ENCODE measurements around the gene IGF2BP1. TPM values are rescaled to one million over a fixed set of nuclear protein-coding genes. Genes with fewer than 3 reads are reported as not detected.

Gene IGF2BP1
- polyA plus RNA-seq, 1 experiment: 9.9 TPM

- peak; percentile 60 for DNase-seq (ENCODE audit: low read depth, low spot score)
- POLR2A ChIA-PET: interaction anchor here (0.6 to 1.2 kb wide), 4 partner anchors 117 to 148 kb away, joined by 3 to 4 read pairs (median 4); no protein-coding TSS in a partner anchor
- CTCF ChIA-PET: interaction anchor here (0.5 to 7.1 kb wide), 63 partner anchors 8 to 356 kb away, joined by 3 to 65 read pairs (median 6); partner anchors contain the start of genes TTLL6 and UBE2Z
- no peaks in the 10 kb centered on the region for H3K27me3 ChIP-seq (ENCODE audit: control insufficient read depth, insufficient read depth, low read length)
- no peak overlapping the region for H3K27ac ChIP-seq (ENCODE audit: low read depth, low read length)
- H3K9me3 ChIP-seq (ENCODE audit: control insufficient read depth, insufficient read depth, low read length): peaks cover 7% of the 10 kb centered on the region; the same call in 1 of the 2 replicates
- no peak overlapping the region for H3K4me3 ChIP-seq (ENCODE audit: low read depth, low read length)
- TF ChIP-seq CTCF (IDR thresholded peaks at IDR 0.05; ENCODE audit: low read depth, low read length): peak; percentile 93
Observed at GRCh38 chr17:49031965-49032928, 35.1 kb downstream of the IGF2BP1 start.

DNA sequence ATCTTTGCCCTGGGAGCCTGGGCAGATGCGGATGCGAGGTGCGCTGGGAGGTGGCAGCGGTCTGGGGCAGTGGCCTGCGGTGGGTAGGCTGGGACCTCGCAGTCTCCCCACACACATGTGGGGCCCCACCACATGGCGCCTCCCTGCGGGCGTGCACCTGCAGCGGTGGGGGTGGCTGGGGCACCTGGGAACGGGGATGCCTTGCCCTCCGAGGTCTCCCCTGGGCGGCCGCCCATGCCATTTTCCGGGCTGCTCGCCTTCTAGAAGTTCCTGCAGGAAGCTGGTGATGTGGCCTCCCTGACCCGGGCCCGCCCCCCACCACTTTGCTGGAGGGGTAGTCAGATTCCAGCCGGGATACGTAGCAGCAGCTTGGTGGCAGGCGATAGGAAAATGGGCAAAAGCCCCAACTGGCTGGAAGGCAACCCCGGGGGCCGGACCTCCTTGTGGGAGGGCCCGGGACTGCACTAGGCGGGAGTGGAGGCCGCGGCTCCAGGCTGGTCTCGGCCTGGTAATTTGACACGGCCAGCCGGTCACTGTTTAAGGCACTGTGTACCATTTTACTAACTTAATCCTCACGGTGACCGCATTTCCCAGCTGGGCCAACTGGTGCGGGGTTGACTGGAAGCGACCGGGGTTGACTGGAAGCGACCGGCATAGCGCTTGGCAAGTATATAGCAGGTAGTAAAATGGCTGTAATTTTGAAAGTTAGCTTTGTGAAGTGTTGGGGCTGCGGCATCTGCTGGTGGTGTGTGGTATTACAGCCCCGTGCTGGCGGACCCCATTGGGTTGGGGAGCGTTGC lies 38.5 kb downstream of the IGF2BP1 start:
- no peak for DNase-seq (ENCODE audit: low read depth, low spot score)
- peaks cover 7% of the 10 kb centered on the region; the same call in 1 of the 2 replicates for H3K9me3 ChIP-seq (ENCODE audit: control insufficient read depth, insufficient read depth, low read length)
- no peaks in the 10 kb centered on the region for H3K27me3 ChIP-seq (ENCODE audit: control insufficient read depth, insufficient read depth, low read length)
- TF ChIP-seq CTCF (IDR thresholded peaks at IDR 0.05; ENCODE audit: low read depth, low read length): peak; percentile 81
- ChIA-PET POLR2A (interaction anchor here (0.6 to 0.7 kb wide), 2 partner anchors 89 to 142 kb away, joined by 3 to 9 read pairs; no protein-coding TSS in a partner anchor), CTCF (interaction anchor here (0.5 to 7.1 kb wide), 24 partner anchors 12 to 165 kb away, joined by 3 to 65 read pairs (median 4); partner anchors contain the start of gene UBE2Z)
- no peak overlapping the region for H3K4me3 ChIP-seq (ENCODE audit: low read depth, low read length)
- no peak overlapping the region for H3K27ac ChIP-seq (ENCODE audit: low read depth, low read length)

GRCh38 chr17:49036270-49036626 lies 39.1 kb downstream of the IGF2BP1 start:
- no peak for TF ChIP-seq CTCF (IDR thresholded peaks at IDR 0.05; ENCODE audit: low read depth, low read length)
- no peak overlapping the region for H3K4me3 ChIP-seq (ENCODE audit: low read depth, low read length)
- POLR2A ChIA-PET: interaction anchor here (0.6 kb wide), 1 partner anchor 89 kb away, joined by 9 read pairs; no protein-coding TSS in a partner anchor
- DNase-seq (ENCODE audit: low read depth, low spot score): no peak
- CTCF ChIA-PET: interaction anchor here (0.5 to 7.1 kb wide), 22 partner anchors 9 to 165 kb away, joined by 3 to 65 read pairs (median 4); partner anchors contain the start of gene UBE2Z
- H3K27ac ChIP-seq (ENCODE audit: low read depth, low read length): no peak overlapping the region
- peaks cover 7% of the 10 kb centered on the region; the same call in 1 of the 2 replicates for H3K9me3 ChIP-seq (ENCODE audit: control insufficient read depth, insufficient read depth, low read length)
- no peaks in the 10 kb centered on the region for H3K27me3 ChIP-seq (ENCODE audit: control insufficient read depth, insufficient read depth, low read length)

DNA sequence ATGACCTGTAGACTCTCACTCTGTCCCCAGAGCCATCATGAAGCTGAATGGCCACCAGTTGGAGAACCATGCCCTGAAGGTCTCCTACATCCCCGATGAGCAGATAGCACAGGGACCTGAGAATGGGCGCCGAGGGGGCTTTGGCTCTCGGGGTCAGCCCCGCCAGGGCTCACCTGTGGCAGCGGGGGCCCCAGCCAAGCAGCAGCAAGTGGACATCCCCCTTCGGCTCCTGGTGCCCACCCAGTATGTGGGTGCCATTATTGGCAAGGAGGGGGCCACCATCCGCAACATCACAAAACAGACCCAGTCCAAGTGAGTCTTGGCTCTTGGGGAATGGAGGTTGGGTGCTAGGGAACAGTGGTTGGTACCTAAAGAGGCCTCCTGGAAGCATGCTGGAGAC lies 41.0 kb downstream of the IGF2BP1 start:
- ChIA-PET CTCF (no interaction called here), POLR2A (no interaction called here)
- TF ChIP-seq CTCF (IDR thresholded peaks at IDR 0.05; ENCODE audit: low read depth, low read length): no peak

More for the DNA sequence above, 41.0 kb downstream of the IGF2BP1 start:
- Histone ChIP-seq H3K27ac (ENCODE audit: low read depth, low read length) (no peak overlapping the region), H3K9me3 (ENCODE audit: control insufficient read depth, insufficient read depth, low read length) (peaks cover 7% of the 10 kb centered on the region; the same call in 1 of the 2 replicates), H3K27me3 (ENCODE audit: control insufficient read depth, insufficient read depth, low read length) (no peaks in the 10 kb centered on the region), H3K4me3 (ENCODE audit: low read depth, low read length) (no peak overlapping the region)
- DNase-seq (ENCODE audit: low read depth, low spot score): no peak

Measured in AG04450 (cell line).